ENCODE results near the gene UGT1A8.
A peak's percentile ranks its signal among the peaks of the same experiment; 100 is the strongest.
"Not testable (repeated sequence)": the region's sequence is repeated elsewhere in the genome, so short reads cannot be mapped to it uniquely, and the experiment has no call there.

UGT1A8 gene

GRCh38 chr2:233689031-233689430 is 71.6 kb downstream of the UGT1A8 start:
- no peak for DNase-seq

- DNase-seq: no peak
Observed at GRCh38 chr2:233689501-233689900, 72.1 kb downstream of the UGT1A8 start.

- DNase-seq: no peak
Observed at GRCh38 chr2:233690444-233690843, 73.0 kb downstream of the UGT1A8 start.

- no peak for DNase-seq
Observed at GRCh38 chr2:233691443-233692433, 74.3 kb downstream of the UGT1A8 start.

- no peak for DNase-seq
Observed at GRCh38 chr2:233692648-233693047, 75.2 kb downstream of the UGT1A8 start, which contains the start of gene UGT1A6. Gene UGT1A6 (plus strand): TSS chr2:233692890. CDS start chr2:233693005, 115 bp downstream.

- DNase-seq: no peak
Observed at GRCh38 chr2:233693963-233694362, 76.5 kb downstream of the UGT1A8 start.

- no peak for DNase-seq
Observed at GRCh38 chr2:233698740-233699139, 81.3 kb downstream of the UGT1A8 start.

- DNase-seq: no peak
Observed at GRCh38 chr2:233699424-233700027, 82.1 kb downstream of the UGT1A8 start.

- DNase-seq: no peak
Observed at GRCh38 chr2:233700028-233700635, 82.7 kb downstream of the UGT1A8 start.

GRCh38 chr2:233700842-233701241 is 83.4 kb downstream of the UGT1A8 start:
- DNase-seq: not testable (repeated sequence)

- no peak for DNase-seq
Observed at GRCh38 chr2:233702238-233702637, 84.8 kb downstream of the UGT1A8 start.

GRCh38 chr2:233705911-233706506 is 88.6 kb downstream of the UGT1A8 start:
- DNase-seq: no peak

GRCh38 chr2:233706720-233707119 is 89.3 kb downstream of the UGT1A8 start:
- DNase-seq: no peak

GRCh38 chr2:233707940-233708644 is 90.7 kb downstream of the UGT1A8 start:
- DNase-seq: no peak

GRCh38 chr2:233708942-233709341 is 91.5 kb downstream of the UGT1A8 start:
- no peak for DNase-seq

- peak; percentile 87 for DNase-seq
Observed at GRCh38 chr2:233711312-233712008, 94.0 kb downstream of the UGT1A8 start.

- DNase-seq: no peak
Observed at GRCh38 chr2:233712611-233713261, 95.3 kb downstream of the UGT1A8 start, which contains the start of gene UGT1A5. Gene UGT1A5 (plus strand): TSS chr2:233712907. CDS start chr2:233712992, 85 bp downstream.

GRCh38 chr2:233713262-233713615 is 95.8 kb downstream of the UGT1A8 start:
- no peak for DNase-seq

- no peak for DNase-seq
Observed at GRCh38 chr2:233714121-233714520, 96.7 kb downstream of the UGT1A8 start.

- DNase-seq: no peak
Observed at GRCh38 chr2:233718552-233718951, 101.1 kb downstream of the UGT1A8 start, which contains the start of gene UGT1A4. Gene UGT1A4 (plus strand): TSS chr2:233718736. CDS start chr2:233718821, 85 bp downstream.

- DNase-seq: no peak
Observed at GRCh38 chr2:233728723-233729301, 111.4 kb downstream of the UGT1A8 start, which contains the start of gene UGT1A3. Gene UGT1A3 (plus strand): TSS chr2:233729042. CDS start chr2:233729127, 85 bp downstream.
